ENCODE measurements around the gene CABP1.
"Not testable (repeated sequence)": the region's sequence is repeated elsewhere in the genome, so short reads cannot be mapped to it uniquely, and the experiment has no call there.

DNA sequence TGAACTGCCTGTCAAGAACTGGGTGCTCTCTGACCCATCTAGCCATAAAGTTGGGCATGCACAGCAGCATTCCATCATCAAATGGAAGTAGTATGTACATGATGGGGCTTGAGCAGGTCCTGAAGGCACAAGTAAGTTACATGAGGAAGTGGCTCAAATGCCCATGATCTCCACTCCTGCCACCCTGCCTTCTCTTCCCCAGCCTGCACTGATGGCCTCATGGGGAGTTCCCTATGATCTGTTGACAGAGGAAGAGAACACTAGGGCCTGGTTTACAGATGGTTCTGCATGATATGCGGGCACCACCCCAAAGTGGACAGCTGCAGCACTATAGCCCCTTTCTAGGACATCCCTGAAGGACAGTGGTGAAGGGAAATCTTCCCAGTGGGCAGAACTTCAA lies 28.9 kb upstream of the CABP1 start:
- TF ChIP-seq, protein P1, sequence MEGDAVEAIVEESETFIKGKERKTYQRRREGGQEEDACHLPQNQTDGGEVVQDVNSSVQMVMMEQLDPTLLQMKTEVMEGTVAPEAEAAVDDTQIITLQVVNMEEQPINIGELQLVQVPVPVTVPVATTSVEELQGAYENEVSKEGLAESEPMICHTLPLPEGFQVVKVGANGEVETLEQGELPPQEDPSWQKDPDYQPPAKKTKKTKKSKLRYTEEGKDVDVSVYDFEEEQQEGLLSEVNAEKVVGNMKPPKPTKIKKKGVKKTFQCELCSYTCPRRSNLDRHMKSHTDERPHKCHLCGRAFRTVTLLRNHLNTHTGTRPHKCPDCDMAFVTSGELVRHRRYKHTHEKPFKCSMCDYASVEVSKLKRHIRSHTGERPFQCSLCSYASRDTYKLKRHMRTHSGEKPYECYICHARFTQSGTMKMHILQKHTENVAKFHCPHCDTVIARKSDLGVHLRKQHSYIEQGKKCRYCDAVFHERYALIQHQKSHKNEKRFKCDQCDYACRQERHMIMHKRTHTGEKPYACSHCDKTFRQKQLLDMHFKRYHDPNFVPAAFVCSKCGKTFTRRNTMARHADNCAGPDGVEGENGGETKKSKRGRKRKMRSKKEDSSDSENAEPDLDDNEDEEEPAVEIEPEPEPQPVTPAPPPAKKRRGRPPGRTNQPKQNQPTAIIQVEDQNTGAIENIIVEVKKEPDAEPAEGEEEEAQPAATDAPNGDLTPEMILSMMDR (IDR thresholded peaks at IDR 0.05) = not testable (repeated sequence)
- not testable (repeated sequence) for TF ChIP-seq EZH2phosphoT487 (IDR thresholded peaks at IDR 0.05)

Data from neural progenitor cell (in vitro differentiated cells).